ENCODE data around the gene INPP5D. TPM values are rescaled to one million over a fixed set of nuclear protein-coding genes. Genes with fewer than 3 reads are reported as not detected.
"Not testable (repeated sequence)": the region's sequence is repeated elsewhere in the genome, so short reads cannot be mapped to it uniquely, and the experiment has no call there.

INPP5D gene
- total and polyA plus RNA-seq, 4 donors: 2.9 to 18.8 (median 6.6) TPM

DNA sequence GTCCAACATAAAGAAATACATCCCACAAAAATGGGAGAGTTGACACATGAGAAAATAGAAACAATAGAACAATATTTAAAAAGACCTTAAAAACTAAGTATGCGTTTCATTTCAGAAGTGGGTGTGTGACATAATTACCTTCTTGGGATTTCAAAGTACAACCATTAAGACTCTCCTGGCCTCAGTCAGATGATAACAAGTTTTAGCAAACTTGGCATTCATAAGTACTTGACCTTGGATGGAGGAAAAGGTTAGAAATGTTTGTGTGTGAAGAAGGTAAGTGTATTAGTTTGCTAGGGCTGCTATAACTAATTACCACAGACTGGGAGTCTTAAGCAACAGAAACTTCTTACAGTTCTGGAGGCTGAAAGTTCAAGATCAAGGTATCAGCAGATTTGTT lies 42.2 kb upstream of the INPP5D start:
- DNase-seq (ENCODE audit: low spot score): no peak
- no peaks in the 10 kb centered on the region for H3K27me3 ChIP-seq (ENCODE audit: control insufficient read depth in 4 of 4, insufficient read depth in 4 of 4, low read length in 3 of 4)
- TF ChIP-seq, protein P1, sequence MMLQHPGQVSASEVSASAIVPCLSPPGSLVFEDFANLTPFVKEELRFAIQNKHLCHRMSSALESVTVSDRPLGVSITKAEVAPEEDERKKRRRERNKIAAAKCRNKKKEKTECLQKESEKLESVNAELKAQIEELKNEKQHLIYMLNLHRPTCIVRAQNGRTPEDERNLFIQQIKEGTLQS (IDR thresholded peaks at IDR 0.05): no peak
- no peak for TF ChIP-seq YY1 (IDR thresholded peaks at IDR 0.05)
- TF ChIP-seq RXRA (IDR thresholded peaks at IDR 0.05): no peak
- TF ChIP-seq, protein P2, sequence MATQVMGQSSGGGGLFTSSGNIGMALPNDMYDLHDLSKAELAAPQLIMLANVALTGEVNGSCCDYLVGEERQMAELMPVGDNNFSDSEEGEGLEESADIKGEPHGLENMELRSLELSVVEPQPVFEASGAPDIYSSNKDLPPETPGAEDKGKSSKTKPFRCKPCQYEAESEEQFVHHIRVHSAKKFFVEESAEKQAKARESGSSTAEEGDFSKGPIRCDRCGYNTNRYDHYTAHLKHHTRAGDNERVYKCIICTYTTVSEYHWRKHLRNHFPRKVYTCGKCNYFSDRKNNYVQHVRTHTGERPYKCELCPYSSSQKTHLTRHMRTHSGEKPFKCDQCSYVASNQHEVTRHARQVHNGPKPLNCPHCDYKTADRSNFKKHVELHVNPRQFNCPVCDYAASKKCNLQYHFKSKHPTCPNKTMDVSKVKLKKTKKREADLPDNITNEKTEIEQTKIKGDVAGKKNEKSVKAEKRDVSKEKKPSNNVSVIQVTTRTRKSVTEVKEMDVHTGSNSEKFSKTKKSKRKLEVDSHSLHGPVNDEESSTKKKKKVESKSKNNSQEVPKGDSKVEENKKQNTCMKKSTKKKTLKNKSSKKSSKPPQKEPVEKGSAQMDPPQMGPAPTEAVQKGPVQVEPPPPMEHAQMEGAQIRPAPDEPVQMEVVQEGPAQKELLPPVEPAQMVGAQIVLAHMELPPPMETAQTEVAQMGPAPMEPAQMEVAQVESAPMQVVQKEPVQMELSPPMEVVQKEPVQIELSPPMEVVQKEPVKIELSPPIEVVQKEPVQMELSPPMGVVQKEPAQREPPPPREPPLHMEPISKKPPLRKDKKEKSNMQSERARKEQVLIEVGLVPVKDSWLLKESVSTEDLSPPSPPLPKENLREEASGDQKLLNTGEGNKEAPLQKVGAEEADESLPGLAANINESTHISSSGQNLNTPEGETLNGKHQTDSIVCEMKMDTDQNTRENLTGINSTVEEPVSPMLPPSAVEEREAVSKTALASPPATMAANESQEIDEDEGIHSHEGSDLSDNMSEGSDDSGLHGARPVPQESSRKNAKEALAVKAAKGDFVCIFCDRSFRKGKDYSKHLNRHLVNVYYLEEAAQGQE (IDR thresholded peaks at IDR 0.05): no peak
- no peak for TF ChIP-seq FOXA2 (IDR thresholded peaks at IDR 0.05)
- TF ChIP-seq FOXA1 (IDR thresholded peaks at IDR 0.05): no peak
- TF ChIP-seq, protein P3, sequence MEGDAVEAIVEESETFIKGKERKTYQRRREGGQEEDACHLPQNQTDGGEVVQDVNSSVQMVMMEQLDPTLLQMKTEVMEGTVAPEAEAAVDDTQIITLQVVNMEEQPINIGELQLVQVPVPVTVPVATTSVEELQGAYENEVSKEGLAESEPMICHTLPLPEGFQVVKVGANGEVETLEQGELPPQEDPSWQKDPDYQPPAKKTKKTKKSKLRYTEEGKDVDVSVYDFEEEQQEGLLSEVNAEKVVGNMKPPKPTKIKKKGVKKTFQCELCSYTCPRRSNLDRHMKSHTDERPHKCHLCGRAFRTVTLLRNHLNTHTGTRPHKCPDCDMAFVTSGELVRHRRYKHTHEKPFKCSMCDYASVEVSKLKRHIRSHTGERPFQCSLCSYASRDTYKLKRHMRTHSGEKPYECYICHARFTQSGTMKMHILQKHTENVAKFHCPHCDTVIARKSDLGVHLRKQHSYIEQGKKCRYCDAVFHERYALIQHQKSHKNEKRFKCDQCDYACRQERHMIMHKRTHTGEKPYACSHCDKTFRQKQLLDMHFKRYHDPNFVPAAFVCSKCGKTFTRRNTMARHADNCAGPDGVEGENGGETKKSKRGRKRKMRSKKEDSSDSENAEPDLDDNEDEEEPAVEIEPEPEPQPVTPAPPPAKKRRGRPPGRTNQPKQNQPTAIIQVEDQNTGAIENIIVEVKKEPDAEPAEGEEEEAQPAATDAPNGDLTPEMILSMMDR (IDR thresholded peaks at IDR 0.05; ENCODE audit: low read depth, low read length, missing input control): no peak
- no peak for TF ChIP-seq JUND (IDR thresholded peaks at IDR 0.05)
- TF ChIP-seq TAF1 (conservative IDR thresholded peaks at IDR 0.05): no peak
- H3K4me1 ChIP-seq (ENCODE audit: control insufficient read depth in 4 of 4, insufficient read depth in 4 of 4, low read length in 3 of 4): peaks cover 2 to 8% (median 3%) of the 10 kb centered on the region in 4 donors
- WGBS: 91% methylated on average over 1 of the region's 1 CpG
- no peaks in the 10 kb centered on the region for H3K36me3 ChIP-seq (ENCODE audit: control insufficient read depth in 4 of 4, insufficient read depth in 3 of 4, low read depth in 1 of 4, low read length in 3 of 4)
- H3K9ac ChIP-seq (ENCODE audit: low read depth in 1 of 2, low read length in 2 of 2): no peak overlapping the region
- H3K27ac ChIP-seq (ENCODE audit: low read depth in 1 of 2, low read length in 2 of 2): no peak overlapping the region
- no peak overlapping the region for H3K4me3 ChIP-seq (ENCODE audit: low read depth in 1 of 3, low read length in 3 of 3)
- no peaks in the 10 kb centered on the region for H3K9me3 ChIP-seq (ENCODE audit: control insufficient read depth in 4 of 4, low read length in 3 of 4)

DNA sequence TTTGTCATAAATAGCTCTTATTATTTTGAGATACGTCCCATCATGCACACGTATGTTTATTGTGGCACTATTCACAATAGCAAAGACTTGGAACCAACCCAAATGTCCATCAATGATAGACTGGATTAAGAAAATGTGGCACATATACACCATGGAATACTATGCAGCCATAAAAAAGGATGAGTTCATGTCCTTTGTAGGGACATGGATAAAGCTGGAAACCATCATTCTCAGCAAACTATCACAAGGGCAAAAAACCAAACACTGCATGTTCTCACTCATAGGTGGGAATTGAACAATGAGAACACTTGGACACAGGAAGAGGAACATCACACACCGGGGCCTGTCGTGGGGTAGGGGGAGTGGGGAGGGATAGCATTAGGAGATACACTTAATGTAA lies 40.5 kb upstream of the INPP5D start:
- H3K36me3 ChIP-seq (ENCODE audit: control insufficient read depth in 4 of 4, insufficient read depth in 3 of 4, low read depth in 1 of 4, low read length in 3 of 4); H3K27ac ChIP-seq (ENCODE audit: low read depth in 1 of 2, low read length in 2 of 2); H3K9ac ChIP-seq (ENCODE audit: low read depth in 1 of 2, low read length in 2 of 2); H3K9me3 ChIP-seq (ENCODE audit: control insufficient read depth in 4 of 4, low read length in 3 of 4); H3K4me1 ChIP-seq (ENCODE audit: control insufficient read depth in 4 of 4, insufficient read depth in 4 of 4, low read length in 3 of 4); H3K4me3 ChIP-seq (ENCODE audit: low read depth in 1 of 3, low read length in 3 of 3); H3K27me3 ChIP-seq (ENCODE audit: control insufficient read depth in 4 of 4, insufficient read depth in 4 of 4, low read length in 3 of 4); DNase-seq (ENCODE audit: low spot score): not testable (repeated sequence)
- 96% methylated on average over 4 of the region's 4 CpGs for WGBS

DNA sequence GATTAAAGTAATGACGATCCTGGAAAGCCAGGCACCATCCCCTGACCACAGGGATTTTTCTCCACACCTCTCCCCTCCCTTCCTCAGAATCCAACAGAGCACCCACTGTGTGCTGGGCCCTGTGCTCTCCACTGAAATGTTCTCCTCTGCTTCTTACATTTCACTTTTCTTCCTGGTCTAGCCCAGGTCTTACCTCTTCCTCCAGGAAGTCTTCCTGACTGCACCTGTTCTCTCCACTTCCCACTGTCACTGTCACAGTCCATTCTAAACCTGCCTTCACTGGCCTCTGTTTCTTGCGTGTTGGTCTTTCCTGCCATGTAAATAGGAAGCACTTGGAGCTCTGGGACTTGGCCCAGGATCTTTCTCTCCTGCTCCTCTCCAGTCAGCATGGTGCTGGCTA lies 39.7 kb upstream of the INPP5D start:
- no peak overlapping the region for H3K27ac ChIP-seq (ENCODE audit: low read depth in 1 of 2, low read length in 2 of 2)

More for the DNA sequence above, 39.7 kb upstream of the INPP5D start:
- Histone ChIP-seq H3K9ac (ENCODE audit: low read depth in 1 of 2, low read length in 2 of 2) (no peak overlapping the region), H3K36me3 (ENCODE audit: control insufficient read depth in 4 of 4, insufficient read depth in 3 of 4, low read depth in 1 of 4, low read length in 3 of 4) (no peaks in the 10 kb centered on the region), H3K9me3 (ENCODE audit: control insufficient read depth in 4 of 4, low read length in 3 of 4) (no peaks in the 10 kb centered on the region), H3K4me3 (ENCODE audit: low read depth in 1 of 3, low read length in 3 of 3) (no peak overlapping the region), H3K27me3 (ENCODE audit: control insufficient read depth in 4 of 4, insufficient read depth in 4 of 4, low read length in 3 of 4) (no peaks in the 10 kb centered on the region), H3K4me1 (ENCODE audit: control insufficient read depth in 4 of 4, insufficient read depth in 4 of 4, low read length in 3 of 4) (no peaks in the 10 kb centered on the region)
- 87% methylated on average over 2 of the region's 2 CpGs for WGBS
- no peak for DNase-seq (ENCODE audit: low spot score)
- TF ChIP-seq, protein P4, sequence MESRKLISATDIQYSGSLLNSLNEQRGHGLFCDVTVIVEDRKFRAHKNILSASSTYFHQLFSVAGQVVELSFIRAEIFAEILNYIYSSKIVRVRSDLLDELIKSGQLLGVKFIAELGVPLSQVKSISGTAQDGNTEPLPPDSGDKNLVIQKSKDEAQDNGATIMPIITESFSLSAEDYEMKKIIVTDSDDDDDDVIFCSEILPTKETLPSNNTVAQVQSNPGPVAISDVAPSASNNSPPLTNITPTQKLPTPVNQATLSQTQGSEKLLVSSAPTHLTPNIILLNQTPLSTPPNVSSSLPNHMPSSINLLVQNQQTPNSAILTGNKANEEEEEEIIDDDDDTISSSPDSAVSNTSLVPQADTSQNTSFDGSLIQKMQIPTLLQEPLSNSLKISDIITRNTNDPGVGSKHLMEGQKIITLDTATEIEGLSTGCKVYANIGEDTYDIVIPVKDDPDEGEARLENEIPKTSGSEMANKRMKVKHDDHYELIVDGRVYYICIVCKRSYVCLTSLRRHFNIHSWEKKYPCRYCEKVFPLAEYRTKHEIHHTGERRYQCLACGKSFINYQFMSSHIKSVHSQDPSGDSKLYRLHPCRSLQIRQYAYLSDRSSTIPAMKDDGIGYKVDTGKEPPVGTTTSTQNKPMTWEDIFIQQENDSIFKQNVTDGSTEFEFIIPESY (IDR thresholded peaks at IDR 0.05): no peak
- TF ChIP-seq, protein P2 (IDR thresholded peaks at IDR 0.05): no peak
- TF ChIP-seq RAD21 (IDR thresholded peaks at IDR 0.05): no peak

Data from liver (tissue), 9 donors.